AG09319 (cell line): ENCODE data around the gene SIL1.

Source experiments
- DNase-seq: peaks from one replicate; pipeline ENCODE4 v3.0.0-alpha.2; 2010; ENCODE audit warnings: low read depth; ENCODE audit errors: extremely low read depth
- CTCF ChIP-seq: IDR thresholded peaks from 2 replicates; pipeline ENCODE4 v1.5.1; 2011; ENCODE audit warnings: low read depth, mild to moderate bottlenecking, inconsistent platforms, low read length, moderate library complexity

Gene SIL1

DNA sequence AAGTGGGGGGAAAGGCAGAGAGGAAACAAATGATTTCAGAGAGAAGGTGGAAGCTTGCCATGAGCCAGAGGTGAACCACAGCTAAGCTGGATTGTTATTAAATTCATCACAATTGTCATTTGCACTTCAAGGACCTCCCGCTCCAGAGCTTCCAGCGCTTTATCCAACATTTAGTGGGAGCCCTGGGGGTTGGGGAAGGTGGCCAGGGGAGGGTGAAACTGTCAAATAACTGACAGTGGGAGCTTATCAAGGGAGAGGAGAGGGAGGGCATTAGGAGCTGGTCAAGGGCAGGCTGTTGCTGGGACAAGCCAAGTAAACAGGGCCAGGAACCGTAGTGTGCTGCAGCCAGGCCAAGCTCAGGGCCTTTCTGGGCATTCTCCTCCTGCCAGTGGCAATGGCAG, 71.5 kb downstream of the SIL1 start:
- no peak for TF ChIP-seq CTCF
- no peak for DNase-seq

DNA sequence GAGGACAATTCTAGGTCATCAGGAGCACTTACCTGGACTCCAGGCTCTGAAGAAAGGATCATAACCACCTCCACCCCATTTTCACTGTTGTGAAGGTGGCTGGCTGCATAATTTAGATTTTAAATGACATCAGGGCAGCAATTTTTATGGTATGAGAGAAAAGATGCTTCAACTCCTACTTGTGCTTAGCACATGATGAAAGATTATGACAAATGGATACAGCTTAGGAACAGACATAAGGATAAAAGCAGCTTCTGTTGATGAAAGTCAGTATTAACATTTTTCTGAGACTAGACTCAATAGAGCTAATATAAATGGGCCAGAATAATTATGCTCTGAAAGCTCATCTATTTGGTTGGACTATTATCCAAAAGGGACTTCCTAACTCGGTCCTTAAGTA, 72.2 kb downstream of the SIL1 start:
- no peak for DNase-seq

DNA sequence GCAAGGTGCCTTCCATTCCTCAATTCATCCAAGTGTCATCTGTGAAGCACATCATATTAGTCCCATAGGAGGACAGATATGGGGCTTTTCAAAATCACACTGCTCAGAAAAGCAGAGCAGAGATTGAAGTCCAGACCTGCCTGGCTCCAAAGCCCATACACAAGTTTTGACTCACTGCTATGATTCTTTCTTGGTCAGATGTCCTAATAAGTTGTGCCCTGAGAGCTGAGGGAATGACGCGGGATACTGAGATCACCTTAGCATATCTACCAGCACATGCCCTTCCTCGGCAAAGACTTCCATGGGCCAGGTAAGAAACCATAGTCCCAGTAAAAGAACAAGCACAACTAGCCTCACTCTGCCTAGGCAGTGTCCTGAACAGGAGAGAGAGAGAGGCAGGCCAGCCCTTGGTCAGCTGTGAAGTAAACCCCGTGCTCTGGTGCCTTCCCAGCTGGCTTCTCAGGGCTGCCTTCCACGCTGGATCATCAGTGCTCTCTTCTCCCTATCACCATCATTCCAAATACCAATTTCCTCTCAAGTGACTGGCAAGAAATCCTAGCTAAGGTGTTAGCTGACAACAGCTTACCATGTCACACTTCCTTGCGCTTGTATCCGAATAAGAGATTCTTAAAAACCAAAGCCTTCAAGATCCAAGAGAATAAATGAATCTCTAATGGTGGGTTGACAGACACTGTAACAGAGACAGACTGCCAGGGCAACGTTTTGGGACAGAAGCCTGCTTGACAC, 73.2 kb downstream of the SIL1 start:
- no peak for TF ChIP-seq CTCF
- DNase-seq = no peak

More for the DNA sequence above, 72.2 kb downstream of the SIL1 start:
- TF ChIP-seq CTCF = no peak

DNA sequence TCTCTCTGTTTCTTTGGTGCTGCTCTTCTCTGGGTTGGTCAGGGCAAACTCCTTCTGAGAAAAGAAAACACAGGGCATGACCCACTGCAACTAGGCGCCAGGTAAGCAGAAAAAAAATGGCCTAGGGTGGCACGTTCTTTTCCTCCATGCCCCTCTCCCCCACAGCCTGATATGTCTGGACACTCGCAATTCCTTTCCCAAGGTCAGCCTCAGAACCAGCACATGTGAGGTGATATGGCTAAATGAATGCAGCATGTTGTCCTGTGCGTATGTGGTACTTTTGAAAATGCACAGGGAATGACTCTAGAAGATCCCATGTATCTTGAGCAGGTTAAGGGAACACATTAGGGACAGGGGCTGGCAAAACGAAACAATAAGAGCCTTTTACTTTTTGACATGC, 77.0 kb downstream of the SIL1 start:
- DNase-seq = no peak
- TF ChIP-seq CTCF = no peak

DNA sequence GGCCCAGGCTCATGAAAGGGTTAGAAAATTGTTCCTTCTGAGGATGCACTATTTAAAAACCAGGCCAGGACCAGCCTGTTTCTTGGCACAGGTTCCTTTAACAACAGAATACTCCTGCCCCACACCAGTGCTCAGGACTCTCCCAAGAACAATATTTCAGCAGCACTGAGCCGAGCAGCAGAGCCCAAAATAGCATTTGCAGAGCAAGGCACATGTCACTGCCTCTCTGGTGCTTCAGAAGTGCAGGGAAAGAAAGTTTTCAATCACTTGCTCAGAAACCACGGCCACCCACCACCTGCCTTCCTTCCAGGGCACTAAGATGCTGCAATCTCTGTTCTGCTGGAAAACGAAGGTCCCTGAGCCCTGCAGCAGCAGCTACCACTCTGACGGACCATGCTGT, 77.6 kb downstream of the SIL1 start:
- no peak for TF ChIP-seq CTCF
- DNase-seq = no peak

GRCh38 chr5:139118804-139119203, 79.4 kb downstream of the SIL1 start:
- DNase-seq = no peak
- TF ChIP-seq CTCF = no peak

GRCh38 chr5:139117342-139117884, 80.8 kb downstream of the SIL1 start:
- no peak for TF ChIP-seq CTCF
- no peak for DNase-seq
